Measurements from ENCODE around the gene RPS6KA3. TPM values are rescaled to one million over a fixed set of nuclear protein-coding genes. Genes with fewer than 3 reads are reported as not detected.

RPS6KA3 gene
- total and polyA plus RNA-seq, 2 of the 8 experiments (the other 6 are each of a cell fraction or from before 2014, with no cell fraction given), result 7.1 to 13.0 TPM

DNA sequence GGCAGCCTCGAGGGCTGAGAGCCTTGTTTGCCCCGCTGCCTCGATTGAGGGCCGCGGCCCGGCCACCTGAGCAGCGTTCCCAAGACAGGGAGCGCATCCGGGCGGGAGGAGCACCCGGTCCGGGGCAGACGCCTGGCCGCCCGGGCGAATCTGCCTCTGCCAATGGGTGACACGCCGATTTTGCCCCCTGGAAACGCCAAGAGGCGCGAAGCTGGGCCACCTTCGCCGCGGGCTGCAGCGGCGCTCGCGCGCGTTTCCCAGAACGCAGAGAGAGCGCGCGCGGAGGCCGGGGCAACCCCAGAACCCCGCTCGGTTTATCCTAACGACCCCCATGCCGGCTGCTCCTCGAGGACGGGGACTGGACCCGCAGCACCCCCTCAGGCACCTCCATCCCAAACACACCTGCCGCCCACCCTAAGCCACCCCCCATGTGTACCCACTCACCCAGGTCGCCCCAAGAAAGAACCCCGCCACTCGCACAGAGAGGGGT is 150.6 kb downstream of the RPS6KA3 start (continued):
- no peak for TF ChIP-seq EP300 (IDR thresholded peaks at IDR 0.05; ENCODE audit: borderline replicate concordance in 1 of 2, low read depth in 2 of 2, low read length in 2 of 2)
- no peak for TF ChIP-seq CREB1 (IDR thresholded peaks at IDR 0.05)
- no peak for TF ChIP-seq EZH2 (IDR thresholded peaks at IDR 0.05; ENCODE audit: low read depth, low read length, severe bottlenecking)
- no peak for TF ChIP-seq NANOG (IDR thresholded peaks at IDR 0.05; ENCODE audit: insufficient read depth, low read depth, low read length, poor library complexity, severe bottlenecking)
- TF ChIP-seq, protein P1, sequence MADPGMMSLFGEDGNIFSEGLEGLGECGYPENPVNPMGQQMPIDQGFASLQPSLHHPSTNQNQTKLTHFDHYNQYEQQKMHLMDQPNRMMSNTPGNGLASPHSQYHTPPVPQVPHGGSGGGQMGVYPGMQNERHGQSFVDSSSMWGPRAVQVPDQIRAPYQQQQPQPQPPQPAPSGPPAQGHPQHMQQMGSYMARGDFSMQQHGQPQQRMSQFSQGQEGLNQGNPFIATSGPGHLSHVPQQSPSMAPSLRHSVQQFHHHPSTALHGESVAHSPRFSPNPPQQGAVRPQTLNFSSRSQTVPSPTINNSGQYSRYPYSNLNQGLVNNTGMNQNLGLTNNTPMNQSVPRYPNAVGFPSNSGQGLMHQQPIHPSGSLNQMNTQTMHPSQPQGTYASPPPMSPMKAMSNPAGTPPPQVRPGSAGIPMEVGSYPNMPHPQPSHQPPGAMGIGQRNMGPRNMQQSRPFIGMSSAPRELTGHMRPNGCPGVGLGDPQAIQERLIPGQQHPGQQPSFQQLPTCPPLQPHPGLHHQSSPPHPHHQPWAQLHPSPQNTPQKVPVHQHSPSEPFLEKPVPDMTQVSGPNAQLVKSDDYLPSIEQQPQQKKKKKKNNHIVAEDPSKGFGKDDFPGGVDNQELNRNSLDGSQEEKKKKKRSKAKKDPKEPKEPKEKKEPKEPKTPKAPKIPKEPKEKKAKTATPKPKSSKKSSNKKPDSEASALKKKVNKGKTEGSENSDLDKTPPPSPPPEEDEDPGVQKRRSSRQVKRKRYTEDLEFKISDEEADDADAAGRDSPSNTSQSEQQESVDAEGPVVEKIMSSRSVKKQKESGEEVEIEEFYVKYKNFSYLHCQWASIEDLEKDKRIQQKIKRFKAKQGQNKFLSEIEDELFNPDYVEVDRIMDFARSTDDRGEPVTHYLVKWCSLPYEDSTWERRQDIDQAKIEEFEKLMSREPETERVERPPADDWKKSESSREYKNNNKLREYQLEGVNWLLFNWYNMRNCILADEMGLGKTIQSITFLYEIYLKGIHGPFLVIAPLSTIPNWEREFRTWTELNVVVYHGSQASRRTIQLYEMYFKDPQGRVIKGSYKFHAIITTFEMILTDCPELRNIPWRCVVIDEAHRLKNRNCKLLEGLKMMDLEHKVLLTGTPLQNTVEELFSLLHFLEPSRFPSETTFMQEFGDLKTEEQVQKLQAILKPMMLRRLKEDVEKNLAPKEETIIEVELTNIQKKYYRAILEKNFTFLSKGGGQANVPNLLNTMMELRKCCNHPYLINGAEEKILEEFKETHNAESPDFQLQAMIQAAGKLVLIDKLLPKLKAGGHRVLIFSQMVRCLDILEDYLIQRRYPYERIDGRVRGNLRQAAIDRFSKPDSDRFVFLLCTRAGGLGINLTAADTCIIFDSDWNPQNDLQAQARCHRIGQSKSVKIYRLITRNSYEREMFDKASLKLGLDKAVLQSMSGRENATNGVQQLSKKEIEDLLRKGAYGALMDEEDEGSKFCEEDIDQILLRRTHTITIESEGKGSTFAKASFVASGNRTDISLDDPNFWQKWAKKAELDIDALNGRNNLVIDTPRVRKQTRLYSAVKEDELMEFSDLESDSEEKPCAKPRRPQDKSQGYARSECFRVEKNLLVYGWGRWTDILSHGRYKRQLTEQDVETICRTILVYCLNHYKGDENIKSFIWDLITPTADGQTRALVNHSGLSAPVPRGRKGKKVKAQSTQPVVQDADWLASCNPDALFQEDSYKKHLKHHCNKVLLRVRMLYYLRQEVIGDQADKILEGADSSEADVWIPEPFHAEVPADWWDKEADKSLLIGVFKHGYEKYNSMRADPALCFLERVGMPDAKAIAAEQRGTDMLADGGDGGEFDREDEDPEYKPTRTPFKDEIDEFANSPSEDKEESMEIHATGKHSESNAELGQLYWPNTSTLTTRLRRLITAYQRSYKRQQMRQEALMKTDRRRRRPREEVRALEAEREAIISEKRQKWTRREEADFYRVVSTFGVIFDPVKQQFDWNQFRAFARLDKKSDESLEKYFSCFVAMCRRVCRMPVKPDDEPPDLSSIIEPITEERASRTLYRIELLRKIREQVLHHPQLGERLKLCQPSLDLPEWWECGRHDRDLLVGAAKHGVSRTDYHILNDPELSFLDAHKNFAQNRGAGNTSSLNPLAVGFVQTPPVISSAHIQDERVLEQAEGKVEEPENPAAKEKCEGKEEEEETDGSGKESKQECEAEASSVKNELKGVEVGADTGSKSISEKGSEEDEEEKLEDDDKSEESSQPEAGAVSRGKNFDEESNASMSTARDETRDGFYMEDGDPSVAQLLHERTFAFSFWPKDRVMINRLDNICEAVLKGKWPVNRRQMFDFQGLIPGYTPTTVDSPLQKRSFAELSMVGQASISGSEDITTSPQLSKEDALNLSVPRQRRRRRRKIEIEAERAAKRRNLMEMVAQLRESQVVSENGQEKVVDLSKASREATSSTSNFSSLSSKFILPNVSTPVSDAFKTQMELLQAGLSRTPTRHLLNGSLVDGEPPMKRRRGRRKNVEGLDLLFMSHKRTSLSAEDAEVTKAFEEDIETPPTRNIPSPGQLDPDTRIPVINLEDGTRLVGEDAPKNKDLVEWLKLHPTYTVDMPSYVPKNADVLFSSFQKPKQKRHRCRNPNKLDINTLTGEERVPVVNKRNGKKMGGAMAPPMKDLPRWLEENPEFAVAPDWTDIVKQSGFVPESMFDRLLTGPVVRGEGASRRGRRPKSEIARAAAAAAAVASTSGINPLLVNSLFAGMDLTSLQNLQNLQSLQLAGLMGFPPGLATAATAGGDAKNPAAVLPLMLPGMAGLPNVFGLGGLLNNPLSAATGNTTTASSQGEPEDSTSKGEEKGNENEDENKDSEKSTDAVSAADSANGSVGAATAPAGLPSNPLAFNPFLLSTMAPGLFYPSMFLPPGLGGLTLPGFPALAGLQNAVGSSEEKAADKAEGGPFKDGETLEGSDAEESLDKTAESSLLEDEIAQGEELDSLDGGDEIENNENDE (IDR thresholded peaks at IDR 0.05; ENCODE audit: insufficient replicate concordance, low read length), result no peak
